HG03159 (cell line): ENCODE results near the gene GHR.

Source experiments
- ATAC-seq: cut with Tn5 transposase; IDR thresholded peaks from one replicate; pipeline ENCODE4 v1.9.1; 2021; ENCODE audit warnings: mild to moderate bottlenecking, moderate library complexity; ENCODE audit not compliant: unreplicated experiment

Gene GHR

DNA sequence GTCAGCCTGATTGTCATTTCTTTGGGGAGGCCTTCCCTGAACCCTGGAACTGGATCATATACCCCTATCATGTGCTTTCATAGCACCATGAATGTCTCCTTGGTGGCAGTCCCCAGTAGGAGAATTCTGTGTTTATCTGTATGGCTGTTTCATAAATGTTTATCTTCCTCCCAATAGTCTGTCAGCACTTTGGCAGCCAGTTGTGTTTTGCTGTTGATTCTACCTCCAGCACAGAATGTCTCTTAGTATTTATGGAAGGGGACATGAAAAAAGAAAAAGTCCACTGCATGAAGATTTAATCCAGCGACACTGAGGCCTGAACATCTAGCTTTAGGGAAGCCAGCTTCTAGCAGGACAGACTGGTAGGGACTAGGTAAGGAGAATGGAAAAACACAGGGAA lies 38.3 kb downstream of the GHR start:
- no peak for ATAC-seq

GRCh38 chr5:42462083-42462482 lies 38.8 kb downstream of the GHR start:
- no peak for ATAC-seq

DNA sequence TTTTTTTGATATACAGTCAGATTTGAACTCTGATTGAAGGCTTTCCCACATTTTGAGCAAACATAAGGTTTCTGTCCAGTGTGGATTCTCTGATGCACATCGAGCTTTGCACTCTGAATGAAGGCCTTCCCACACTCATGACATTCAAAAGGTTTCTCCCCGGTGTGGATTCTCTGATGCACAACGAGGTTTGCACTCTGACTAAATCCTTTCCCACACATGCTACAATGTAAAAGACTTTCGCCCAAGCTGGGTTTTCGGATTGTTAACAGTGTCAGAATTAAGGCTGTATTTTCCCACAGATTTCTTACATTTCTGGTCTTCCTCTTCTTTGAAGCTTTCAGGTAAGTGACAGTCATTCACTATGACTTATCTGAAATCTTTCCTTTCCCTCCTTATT lies 44.3 kb downstream of the GHR start:
- no peak for ATAC-seq

GRCh38 chr5:42467981-42468524 lies 44.8 kb downstream of the GHR start:
- ATAC-seq, result no peak

GRCh38 chr5:42483472-42484154 lies 60.4 kb downstream of the GHR start:
- ATAC-seq, result peak; percentile 95

- ATAC-seq, result no peak
Measured at GRCh38 chr5:42487077-42487476, 63.8 kb downstream of the GHR start.

- no peak for ATAC-seq
Measured at GRCh38 chr5:42487821-42488220, 64.6 kb downstream of the GHR start.

DNA sequence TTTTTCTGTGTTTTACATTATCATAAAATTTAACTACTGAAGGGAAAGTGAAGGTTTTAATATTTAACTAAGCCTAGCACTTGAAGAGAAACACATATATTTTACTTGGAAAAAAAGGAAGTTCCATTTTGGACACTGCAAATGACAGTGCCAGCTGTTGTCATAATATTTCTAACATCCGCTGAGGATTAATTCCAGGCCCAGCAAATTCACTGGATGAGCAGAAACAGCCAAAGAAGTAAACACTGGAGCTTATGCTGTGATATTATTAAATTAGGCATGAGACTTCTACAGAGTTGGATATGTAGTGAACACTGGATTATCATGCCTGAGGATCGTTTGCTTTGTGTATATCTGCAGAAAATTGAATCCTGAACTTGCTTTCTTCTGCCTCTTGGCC lies 67.6 kb downstream of the GHR start:
- ATAC-seq, result no peak

DNA sequence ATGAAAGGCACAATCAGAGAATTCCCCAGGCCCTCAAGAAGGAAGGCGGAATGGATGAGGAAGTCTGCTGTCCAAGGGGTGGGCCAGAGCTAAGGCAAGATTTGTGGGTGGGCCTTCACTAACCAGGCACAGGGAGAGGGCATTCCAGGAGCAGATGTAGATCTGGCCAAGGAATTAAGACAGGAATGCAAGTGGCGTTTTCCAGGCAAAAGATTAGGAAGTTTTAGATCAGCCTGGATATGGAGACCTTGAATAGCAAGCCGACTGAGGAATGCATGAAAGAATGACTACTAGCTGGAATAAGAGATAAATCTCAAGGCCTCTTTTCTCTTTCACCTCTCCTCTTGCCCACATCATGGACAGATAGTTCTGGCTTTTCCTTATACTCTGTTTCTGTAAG lies 68.5 kb downstream of the GHR start:
- no peak for ATAC-seq

GRCh38 chr5:42492974-42493373 lies 69.7 kb downstream of the GHR start:
- no peak for ATAC-seq

DNA sequence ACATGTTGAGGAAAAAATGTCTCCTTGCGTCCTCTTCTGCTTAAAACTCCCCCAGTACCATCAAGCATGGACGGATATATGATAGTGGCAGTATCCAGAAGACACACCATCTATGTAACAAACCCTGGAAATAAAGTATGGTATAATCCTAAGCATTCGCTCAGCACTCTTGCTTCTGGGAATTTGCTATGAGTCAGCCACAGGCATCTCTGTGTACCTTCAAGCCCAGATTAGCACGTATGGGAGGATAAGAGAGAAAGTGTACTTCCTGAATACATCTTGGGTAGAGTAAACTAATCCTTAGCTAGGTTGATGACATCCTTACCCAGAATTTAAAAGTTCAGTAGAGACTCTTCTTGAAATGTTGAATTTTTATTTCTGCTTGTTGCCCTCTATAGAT lies 71.2 kb downstream of the GHR start:
- ATAC-seq, result no peak

GRCh38 chr5:42495914-42496313 lies 72.7 kb downstream of the GHR start:
- no peak for ATAC-seq

- no peak for ATAC-seq
Measured at GRCh38 chr5:42496397-42497156, 73.3 kb downstream of the GHR start.

DNA sequence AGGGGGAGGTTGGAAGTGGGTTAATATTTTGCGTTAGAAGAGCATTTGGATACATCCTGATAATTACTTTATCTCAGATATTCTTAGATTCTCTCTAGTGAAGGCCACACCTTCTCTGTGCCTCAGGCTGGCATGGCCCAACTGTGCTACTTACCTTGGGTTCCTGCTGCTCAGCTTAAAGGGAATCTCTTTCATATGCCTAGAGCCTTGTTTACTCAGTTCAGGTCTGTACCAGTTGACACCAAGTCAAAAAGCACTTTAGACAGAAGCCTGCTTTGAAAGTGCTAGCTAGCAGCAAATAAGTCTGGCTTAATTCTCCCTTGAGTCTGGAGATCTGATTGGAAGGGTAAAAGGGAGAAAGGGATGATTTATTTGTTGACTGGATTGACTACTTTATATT lies 74.8 kb downstream of the GHR start:
- ATAC-seq, result no peak

DNA sequence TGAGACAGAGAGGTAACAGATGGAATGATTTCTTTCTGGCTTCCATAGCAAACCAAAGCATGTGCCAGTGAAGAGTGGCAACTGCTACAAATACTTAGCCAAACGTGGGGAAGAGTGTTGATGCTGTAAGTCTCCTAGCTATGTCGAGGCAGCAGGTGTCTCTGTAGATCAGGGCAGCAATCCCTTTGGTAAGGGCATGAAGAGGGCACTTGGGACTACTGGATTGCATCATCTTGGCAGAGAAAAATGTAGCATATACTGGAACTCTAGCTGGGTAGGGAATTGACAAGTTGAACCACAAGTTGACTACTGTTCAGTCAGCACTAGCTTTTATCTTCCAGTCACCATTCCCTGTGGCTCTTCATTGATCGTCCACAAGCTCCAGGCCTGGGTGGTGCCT lies 75.8 kb downstream of the GHR start:
- ATAC-seq, result no peak

DNA sequence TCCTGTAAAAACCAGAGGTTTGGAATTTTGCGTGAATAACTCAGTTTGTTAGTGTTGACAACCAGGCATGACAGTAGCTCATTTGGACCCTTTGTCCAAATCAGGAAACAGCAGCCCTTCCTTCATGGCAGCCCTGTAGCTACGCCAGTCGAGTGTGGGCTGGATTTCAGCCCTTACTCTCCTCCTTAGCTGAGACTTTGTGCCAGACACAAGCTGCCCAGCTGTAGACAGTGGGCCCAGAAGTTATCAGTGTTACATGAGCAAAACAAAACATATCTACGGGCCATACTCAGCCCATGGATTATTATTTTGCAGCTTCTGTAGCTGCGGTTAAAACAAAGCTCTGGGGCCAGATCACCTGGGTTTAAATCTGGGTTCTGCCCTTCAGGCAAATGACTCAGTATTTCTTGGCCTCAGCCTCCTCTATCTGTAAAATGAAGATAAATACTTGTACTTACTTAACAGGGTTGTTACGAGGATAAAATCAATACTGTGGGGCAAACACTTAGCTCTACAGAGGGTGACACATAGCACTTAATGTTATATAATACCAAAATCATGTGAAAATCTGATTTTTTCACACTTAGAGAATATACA lies 76.9 kb downstream of the GHR start:
- ATAC-seq, result no peak

- no peak for ATAC-seq
Measured at GRCh38 chr5:42502613-42503470, 79.6 kb downstream of the GHR start.

DNA sequence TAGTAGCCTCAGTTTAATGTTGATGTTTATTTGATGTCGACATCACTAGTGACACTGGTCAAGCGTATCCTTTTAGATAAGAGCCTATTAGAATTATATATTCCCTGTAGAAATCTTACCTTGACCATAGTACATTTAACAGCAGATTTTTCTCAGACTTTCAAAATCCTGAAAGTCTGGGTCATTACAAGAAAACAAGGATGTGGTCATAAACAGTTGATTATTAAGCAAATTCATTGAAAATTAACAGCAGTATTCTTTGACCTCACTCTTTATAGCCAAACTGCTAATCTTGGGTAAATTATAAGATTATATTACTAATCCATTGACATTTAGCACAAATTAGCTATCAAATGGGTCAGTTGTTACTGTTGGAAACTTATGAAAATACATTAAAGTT lies 83.4 kb downstream of the GHR start:
- no peak for ATAC-seq

- no peak for ATAC-seq
Measured at GRCh38 chr5:42507451-42508097, 84.3 kb downstream of the GHR start.

GRCh38 chr5:42513246-42513645 lies 90.0 kb downstream of the GHR start:
- no peak for ATAC-seq

GRCh38 chr5:42514754-42515153 lies 91.5 kb downstream of the GHR start:
- no peak for ATAC-seq
